GM18951 (cell line): ENCODE results near the gene AGAP1.

Source experiments
- POLR2A ChIP-seq: IDR thresholded peaks from 4 replicates; pipeline ENCODE4 v1.6.1; 2011; ENCODE audit warnings: mild to moderate bottlenecking; ENCODE audit not compliant: insufficient read length, insufficient read depth; ENCODE audit errors: extremely low read depth
- in situ Hi-C: fragments of 300-500 bp; cut with MboI; formaldehyde crosslinking; loops from one replicate; pipeline ENCODE4 v1.12.0; 2022; ENCODE audit warnings: low sequenced_read_pairs, mixed read lengths, inconsistent platforms; ENCODE audit not compliant: unreplicated experiment

AGAP1 gene

GRCh38 chr2:235606004-235606715, 112.3 kb downstream of the AGAP1 start:
- no peak for TF ChIP-seq POLR2A
- in situ Hi-C loops, result no loop called here

- in situ Hi-C loops, result no loop called here
- TF ChIP-seq POLR2A, result no peak
Measured at GRCh38 chr2:235607546-235608199, 113.8 kb downstream of the AGAP1 start.

GRCh38 chr2:235608200-235608887, 114.5 kb downstream of the AGAP1 start:
- in situ Hi-C loops, result no loop called here
- TF ChIP-seq POLR2A, result no peak

GRCh38 chr2:235609321-235609720, 115.5 kb downstream of the AGAP1 start:
- no peak for TF ChIP-seq POLR2A
- in situ Hi-C loops, result no loop called here

- TF ChIP-seq POLR2A, result no peak
- in situ Hi-C loops, result no loop called here
Measured at GRCh38 chr2:235609746-235610145, 115.9 kb downstream of the AGAP1 start.

- TF ChIP-seq POLR2A, result no peak
- in situ Hi-C loops, result no loop called here
Measured at GRCh38 chr2:235610696-235611257, 116.9 kb downstream of the AGAP1 start.

- TF ChIP-seq POLR2A, result no peak
- in situ Hi-C loops, result no loop called here
Measured at GRCh38 chr2:235611349-235611748, 117.5 kb downstream of the AGAP1 start.

GRCh38 chr2:235611756-235612155, 117.9 kb downstream of the AGAP1 start:
- in situ Hi-C loops, result no loop called here
- TF ChIP-seq POLR2A, result no peak

- in situ Hi-C loops, result no loop called here
- TF ChIP-seq POLR2A, result no peak
Measured at GRCh38 chr2:235612181-235612950, 118.5 kb downstream of the AGAP1 start.

- in situ Hi-C loops, result no loop called here
- no peak for TF ChIP-seq POLR2A
Measured at GRCh38 chr2:235613649-235614048, 119.8 kb downstream of the AGAP1 start.

GRCh38 chr2:235614176-235614860, 120.5 kb downstream of the AGAP1 start:
- TF ChIP-seq POLR2A, result no peak
- in situ Hi-C loops, result no loop called here
